OCI-M1 (cell line): ENCODE results near the gene BCHE.

Experiments
- DNase-seq: peaks from one replicate; lab custom pipeline; 2025; lab: John Stamatoyannopoulos, UW

BCHE gene

DNA sequence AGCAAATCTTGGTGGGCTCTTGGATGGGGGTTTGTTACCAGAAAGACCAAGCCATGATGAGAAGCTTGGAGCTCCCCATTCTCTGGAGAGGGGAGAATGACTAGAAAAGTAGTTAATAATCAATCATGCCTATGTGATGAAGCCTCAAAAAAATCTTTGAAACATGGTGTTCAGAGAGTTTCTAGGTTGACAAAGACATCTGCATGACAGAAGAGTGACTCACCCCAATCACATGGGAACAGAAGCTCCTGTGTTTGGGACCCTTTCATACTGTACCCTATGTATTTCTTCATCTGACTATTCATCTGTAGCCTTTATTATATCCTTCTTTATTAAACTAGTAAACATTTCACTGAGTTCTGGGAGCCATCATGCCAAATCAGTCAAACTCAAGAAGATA lies 87.4 kb downstream of the BCHE start:
- DNase-seq, result no peak

DNA sequence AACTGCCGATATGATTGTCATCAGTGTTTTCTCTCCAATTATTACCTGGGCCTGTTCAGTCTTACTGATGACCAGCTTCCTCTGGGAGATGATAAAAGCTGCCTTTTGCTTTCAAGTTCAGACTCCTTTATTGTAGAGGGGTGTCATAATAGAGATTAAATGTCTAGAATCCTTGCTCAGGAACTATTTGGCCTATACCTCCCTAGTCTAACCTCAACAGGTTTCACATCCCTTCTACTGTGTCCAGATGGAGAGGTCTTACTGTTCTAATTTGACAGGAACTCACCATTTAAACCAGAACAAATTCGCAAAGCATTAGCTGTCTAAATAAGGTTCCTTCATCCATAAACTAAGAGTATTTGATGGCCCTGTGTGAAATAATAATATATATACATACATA lies 88.0 kb downstream of the BCHE start:
- no peak for DNase-seq

DNA sequence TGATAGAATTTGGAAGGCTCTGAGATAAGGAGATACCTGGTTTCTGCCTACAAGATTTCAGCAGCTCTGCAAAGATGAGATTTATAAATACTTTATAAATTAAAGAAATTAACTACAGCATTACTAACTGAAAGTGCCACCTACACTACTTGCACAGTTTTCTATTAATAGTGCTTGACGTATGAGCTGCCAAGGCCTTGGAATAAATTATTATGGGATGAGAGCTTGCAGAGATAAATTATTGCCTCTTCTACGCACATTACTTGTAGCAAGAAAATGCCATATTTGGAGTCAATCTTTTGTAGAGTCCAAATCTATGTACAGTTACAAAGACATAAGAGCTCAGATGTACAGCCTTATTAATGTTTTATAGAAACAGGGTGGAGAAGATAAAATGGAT lies 89.1 kb downstream of the BCHE start:
- DNase-seq, result no peak

DNA sequence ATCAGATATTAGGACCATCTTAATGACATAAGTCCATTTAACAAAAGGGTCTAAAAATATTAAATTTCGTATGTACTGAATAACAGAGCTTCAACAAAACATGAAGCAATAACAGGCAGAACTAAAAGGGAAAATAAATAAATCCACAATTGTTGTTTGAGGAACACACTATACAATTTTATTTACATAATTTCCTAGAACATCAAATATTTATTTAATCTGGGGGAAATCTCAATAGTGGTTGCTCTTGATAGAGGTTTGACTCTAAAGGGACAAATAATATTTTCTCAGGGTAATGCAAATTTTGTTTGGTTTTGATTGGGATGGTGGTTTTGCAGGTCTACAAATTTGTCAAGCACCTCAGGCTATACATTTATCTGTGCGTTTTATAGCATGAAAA lies 90.3 kb downstream of the BCHE start:
- no peak for DNase-seq

DNA sequence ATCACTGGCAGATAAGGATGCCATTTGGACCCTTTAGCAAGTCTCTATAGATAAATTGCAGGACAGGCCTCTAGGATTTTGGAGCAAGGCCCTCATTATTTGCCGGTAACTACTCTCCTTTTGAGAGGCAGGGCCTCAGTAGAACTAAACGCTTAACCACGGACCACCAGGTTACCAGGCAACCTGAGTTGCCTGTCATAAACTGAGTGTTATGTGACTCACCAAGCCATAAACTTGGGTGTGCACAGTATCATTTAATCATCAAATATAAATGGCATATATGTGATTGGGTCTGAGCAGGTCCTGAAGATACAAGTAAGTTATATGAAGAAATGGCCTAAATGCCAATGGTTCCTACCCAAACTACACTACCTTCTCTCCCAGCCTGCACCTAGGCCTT lies 93.2 kb downstream of the BCHE start:
- DNase-seq, result no peak

DNA sequence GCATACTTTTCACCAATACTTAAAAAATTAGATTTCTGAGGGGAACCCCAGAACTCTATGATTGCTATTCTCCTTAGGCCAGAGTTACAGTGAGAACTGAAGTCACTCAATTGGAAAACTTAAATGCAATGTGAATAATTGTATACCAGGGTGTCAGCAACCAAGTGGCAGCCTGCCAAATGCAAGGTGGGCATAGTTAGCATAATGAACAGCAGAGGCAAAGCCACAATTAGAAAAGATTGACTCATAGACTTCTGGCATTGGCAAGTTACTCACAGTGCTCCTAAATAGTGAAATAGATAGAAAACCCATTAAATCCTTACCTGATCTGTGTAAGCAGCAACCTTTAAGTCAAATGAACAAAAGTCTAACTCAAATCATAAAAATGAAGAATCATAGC lies 94.9 kb downstream of the BCHE start:
- DNase-seq, result no peak

DNA sequence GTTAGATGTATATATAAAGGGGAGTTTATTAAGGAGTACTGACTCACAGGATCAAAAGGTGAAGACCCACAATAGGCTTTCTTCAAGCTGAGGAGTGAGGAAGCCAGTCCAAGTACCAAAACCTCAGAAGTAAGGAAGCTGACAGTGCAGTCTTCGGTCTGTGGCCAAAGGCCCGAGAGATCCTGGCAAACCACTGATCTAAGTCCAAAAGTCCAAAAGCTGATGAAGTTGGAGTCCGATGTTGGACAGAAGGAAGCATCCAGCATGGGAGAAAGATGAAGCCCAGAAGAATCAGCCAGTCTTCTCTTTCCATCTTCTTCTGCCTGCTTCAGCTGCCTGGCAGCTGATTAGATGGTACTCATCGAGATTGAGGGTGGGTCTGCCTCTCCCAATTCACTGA lies 107.5 kb downstream of the BCHE start:
- DNase-seq, result no peak

DNA sequence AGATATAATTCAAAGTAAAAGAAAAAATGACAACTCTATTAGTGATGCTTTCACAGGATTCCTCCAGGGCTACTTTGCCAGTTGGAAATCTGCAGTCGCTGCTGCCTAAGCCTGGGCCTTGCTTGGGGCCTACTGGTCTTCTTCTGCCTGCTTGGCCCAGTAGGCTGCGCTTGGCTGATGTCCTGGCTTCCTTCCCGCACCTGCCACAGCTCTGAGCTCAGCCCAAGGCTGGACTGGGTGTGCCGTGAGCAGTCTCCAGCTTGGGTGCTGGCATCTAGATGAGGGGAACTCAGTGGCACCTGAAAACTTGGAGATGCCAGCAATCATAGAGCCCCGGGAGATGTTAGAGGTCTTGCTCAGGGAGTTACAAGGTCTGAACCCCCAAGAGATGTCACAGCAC lies 108.3 kb downstream of the BCHE start:
- no peak for DNase-seq

DNA sequence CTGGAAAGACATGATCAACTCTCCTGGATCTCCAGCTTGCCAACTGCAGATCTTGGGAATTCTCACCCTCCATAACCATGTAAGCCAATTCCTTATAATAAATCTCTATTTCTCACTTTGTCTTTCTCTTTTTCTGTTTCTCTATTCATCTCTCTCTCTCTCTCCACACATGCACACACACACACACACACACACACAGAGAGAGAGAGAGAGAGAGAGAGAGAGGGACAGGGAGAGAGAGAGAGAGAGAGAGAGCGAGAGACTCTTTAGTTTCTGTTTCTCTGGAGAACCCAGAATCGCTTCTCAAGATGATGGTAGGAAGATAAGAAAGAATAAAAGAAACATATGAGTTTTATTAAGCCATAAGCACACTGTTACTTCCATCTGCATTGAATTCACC lies 111.9 kb downstream of the BCHE start:
- DNase-seq, result peak; percentile 5
